ENCODE data around the gene ZNF679. TPM values are rescaled to one million over a fixed set of nuclear protein-coding genes. Genes with fewer than 3 reads are reported as not detected.

ZNF679 gene
- total RNA-seq, 1 donor from 2014 or later: not detected

GRCh38 chr7:64183827-64184372, 44.4 kb upstream of the ZNF679 start:
- Histone ChIP-seq H3K4me3 (no peak overlapping the region), H3K9me3 (peaks cover 4 to 10% of the 10 kb centered on the region in 2 donors), H3K27ac (no peak overlapping the region), H3K27me3 (peaks cover 10% of the 10 kb centered on the region), H3K36me3 (no peaks in the 10 kb centered on the region), H3K4me1 (no peaks in the 10 kb centered on the region)
- no peak for TF ChIP-seq CTCF (IDR thresholded peaks at IDR 0.05)
- no peak for DNase-seq (ENCODE audit: low spot score in 2 of 2)
- intact Hi-C loops (cut with DNase I): loop anchor here (5.0 kb wide), 1 partner anchor 433 kb away; no protein-coding TSS in a partner anchor

GRCh38 chr7:64184376-64184775, 43.9 kb upstream of the ZNF679 start:
- peaks cover 10% of the 10 kb centered on the region for H3K27me3 ChIP-seq
- DNase-seq (ENCODE audit: low spot score in 2 of 2): no peak
- TF ChIP-seq CTCF (IDR thresholded peaks at IDR 0.05): no peak
- intact Hi-C loops (cut with DNase I): loop anchor here (5.0 kb wide), 1 partner anchor 433 kb away; no protein-coding TSS in a partner anchor
- no peak overlapping the region for H3K4me3 ChIP-seq
- peaks cover 4 to 10% of the 10 kb centered on the region in 2 donors for H3K9me3 ChIP-seq
- H3K27ac ChIP-seq: no peak overlapping the region
- no peaks in the 10 kb centered on the region for H3K36me3 ChIP-seq
- no peaks in the 10 kb centered on the region for H3K4me1 ChIP-seq

- DNase-seq (ENCODE audit: low spot score in 2 of 2): no peak
- Histone ChIP-seq H3K9me3 (peaks cover 4 to 10% of the 10 kb centered on the region in 2 donors), H3K27me3 (peaks cover 2% of the 10 kb centered on the region), H3K36me3 (no peaks in the 10 kb centered on the region), H3K4me1 (no peaks in the 10 kb centered on the region), H3K27ac (no peak overlapping the region), H3K4me3 (no peak overlapping the region)
- no peak for TF ChIP-seq CTCF (IDR thresholded peaks at IDR 0.05)
- intact Hi-C loops (cut with DNase I): no loop called here
These were observed 40.9 kb upstream of the ZNF679 start for GRCh38 chr7:64187408-64187807.

GRCh38 chr7:64192148-64192704, 36.0 kb upstream of the ZNF679 start:
- no peaks in the 10 kb centered on the region for H3K36me3 ChIP-seq
- no peak overlapping the region for H3K27ac ChIP-seq
- TF ChIP-seq CTCF (IDR thresholded peaks at IDR 0.05): no peak
- H3K4me1 ChIP-seq: no peaks in the 10 kb centered on the region
- H3K27me3 ChIP-seq: no peaks in the 10 kb centered on the region
- no peak overlapping the region for H3K4me3 ChIP-seq
- DNase-seq (ENCODE audit: low spot score in 2 of 2): no peak
- intact Hi-C loops (cut with DNase I): no loop called here
- peaks cover 0 to 3% of the 10 kb centered on the region in 2 donors for H3K9me3 ChIP-seq

- no peak for DNase-seq (ENCODE audit: low spot score in 2 of 2)
- TF ChIP-seq CTCF (IDR thresholded peaks at IDR 0.05): no peak
- no peaks in the 10 kb centered on the region for H3K36me3 ChIP-seq
- intact Hi-C loops (cut with DNase I): no loop called here
- no peaks in the 10 kb centered on the region for H3K27me3 ChIP-seq
- H3K4me1 ChIP-seq: no peaks in the 10 kb centered on the region
- no peak overlapping the region for H3K27ac ChIP-seq
- H3K9me3 ChIP-seq: no peaks in the 10 kb centered on the region
- no peak overlapping the region for H3K4me3 ChIP-seq
These were observed 35.5 kb upstream of the ZNF679 start for GRCh38 chr7:64192775-64193174.

Measured in ascending aorta (tissue), 2 donors.